ENCODE data around the gene SPO11. TPM values are rescaled to one million over a fixed set of nuclear protein-coding genes. Genes with fewer than 3 reads are reported as not detected.

The SPO11 gene
- total RNA-seq, 2 donors from 2014 or later, result 2.6 TPM; not detected in 1

- no peaks in the 10 kb centered on the region for H3K36me3 ChIP-seq
- intact Hi-C loops (cut with DNase I), result no loop called here
- H3K4me1 ChIP-seq (replicated peaks), result no peaks in the 10 kb centered on the region
- no peaks in the 10 kb centered on the region for H3K9me3 ChIP-seq
- no peak for TF ChIP-seq POLR2A (IDR thresholded peaks at IDR 0.05)
- no peak for TF ChIP-seq POLR2AphosphoS5 (IDR thresholded peaks at IDR 0.05)
- TF ChIP-seq CTCF (IDR thresholded peaks at IDR 0.05), result no peak
- no peak for DNase-seq (ENCODE audit: low spot score)
- WGBS, result 78% methylated on average over 3 of the region's 3 CpGs
- no peak overlapping the region for H3K27ac ChIP-seq
- no peak overlapping the region for H3K4me3 ChIP-seq
- no peaks in the 10 kb centered on the region for H3K27me3 ChIP-seq (replicated peaks; ENCODE audit: insufficient read depth)
These were observed 35.1 kb upstream of the SPO11 start for GRCh38 chr20:57294550-57294949.

- Histone ChIP-seq H3K9me3 (no peaks in the 10 kb centered on the region), H3K4me3 (no peak overlapping the region), H3K27me3 (replicated peaks; ENCODE audit: insufficient read depth) (no peaks in the 10 kb centered on the region), H3K36me3 (no peaks in the 10 kb centered on the region), H3K4me1 (replicated peaks) (no peaks in the 10 kb centered on the region), H3K27ac (no peak overlapping the region)
- DNase-seq (ENCODE audit: low spot score), result no peak
- WGBS, result 91% methylated on average over 4 of the region's 4 CpGs
- TF ChIP-seq CTCF (IDR thresholded peaks at IDR 0.05) (no peak), POLR2AphosphoS5 (IDR thresholded peaks at IDR 0.05) (no peak), POLR2A (IDR thresholded peaks at IDR 0.05) (no peak)
- intact Hi-C loops (cut with DNase I), result no loop called here
These were observed 31.1 kb upstream of the SPO11 start for GRCh38 chr20:57298457-57298856.

- intact Hi-C loops (cut with DNase I), result no loop called here
- WGBS, result 74% methylated on average over 14 of the region's 14 CpGs
These were observed 28.6 kb upstream of the SPO11 start for GRCh38 chr20:57301026-57301425.

GRCh38 chr20:57306747-57307146 lies 22.9 kb upstream of the SPO11 start:
- TF ChIP-seq POLR2A (IDR thresholded peaks at IDR 0.05) (no peak), POLR2AphosphoS5 (IDR thresholded peaks at IDR 0.05) (no peak)
- H3K36me3 ChIP-seq, result no peaks in the 10 kb centered on the region
- no peaks in the 10 kb centered on the region for H3K27me3 ChIP-seq (replicated peaks; ENCODE audit: insufficient read depth)
- H3K9me3 ChIP-seq, result no peaks in the 10 kb centered on the region
- H3K4me1 ChIP-seq (replicated peaks), result no peaks in the 10 kb centered on the region
- WGBS, result 45% methylated on average over 5 of the region's 5 CpGs
- intact Hi-C loops (cut with DNase I), result no loop called here
- DNase-seq (ENCODE audit: low spot score), result no peak
- no peak overlapping the region for H3K27ac ChIP-seq
- H3K4me3 ChIP-seq, result no peak overlapping the region

More at GRCh38 chr20:57301026-57301425, 28.6 kb upstream of the SPO11 start:
- no peaks in the 10 kb centered on the region for H3K4me1 ChIP-seq (replicated peaks)
- H3K9me3 ChIP-seq, result no peaks in the 10 kb centered on the region
- no peaks in the 10 kb centered on the region for H3K27me3 ChIP-seq (replicated peaks; ENCODE audit: insufficient read depth)
- H3K36me3 ChIP-seq, result no peaks in the 10 kb centered on the region
- H3K27ac ChIP-seq, result no peak overlapping the region
- TF ChIP-seq POLR2A (IDR thresholded peaks at IDR 0.05) (no peak), POLR2AphosphoS5 (IDR thresholded peaks at IDR 0.05) (no peak), CTCF (IDR thresholded peaks at IDR 0.05) (no peak)
- DNase-seq (ENCODE audit: low spot score), result no peak
- H3K4me3 ChIP-seq, result no peak overlapping the region

GRCh38 chr20:57308451-57309271 lies 20.9 kb upstream of the SPO11 start:
- H3K36me3 ChIP-seq, result no peaks in the 10 kb centered on the region
- WGBS, result 58% methylated on average over 13 of the region's 13 CpGs
- H3K27me3 ChIP-seq (replicated peaks; ENCODE audit: insufficient read depth), result no peaks in the 10 kb centered on the region
- no peak overlapping the region for H3K27ac ChIP-seq
- no peak overlapping the region for H3K4me3 ChIP-seq
- no peak for DNase-seq (ENCODE audit: low spot score)
- no peaks in the 10 kb centered on the region for H3K4me1 ChIP-seq (replicated peaks)
- TF ChIP-seq POLR2A (IDR thresholded peaks at IDR 0.05), result no peak
- TF ChIP-seq CTCF (IDR thresholded peaks at IDR 0.05), result no peak
- no peak for TF ChIP-seq POLR2AphosphoS5 (IDR thresholded peaks at IDR 0.05)
- H3K9me3 ChIP-seq, result no peaks in the 10 kb centered on the region
- intact Hi-C loops (cut with DNase I), result no loop called here

All from prostate gland (tissue), 2 donors.